Mammary epithelial cell (primary cell): ENCODE results near the gene NDST1.

ENCODE experiments used
- CTCF ChIP-seq, 2 donors: IDR thresholded peaks in 1 of 2; conservative IDR thresholded peaks in 1 of 2; 2 replicates each; pipeline ENCODE4 v1.5.1; 2011 to 2012; ENCODE audit warnings: inconsistent platforms in 2 of 2, low read length in 2 of 2, mild to moderate bottlenecking in 2 of 2, control low read depth in 1 of 2, low read depth in 1 of 2; ENCODE audit not compliant: insufficient read depth in 1 of 2; ENCODE audit errors: extremely low read depth in 1 of 2
- EZH2 ChIP-seq: IDR thresholded peaks from 2 replicates; pipeline ENCODE4 v1.6.1; 2012; ENCODE audit warnings: low read length, inconsistent platforms, borderline replicate concordance

- TF ChIP-seq CTCF (conservative IDR thresholded peaks at IDR 0.05 in 1 of 2, IDR thresholded peaks at IDR 0.05 in 1 of 2; ENCODE audit: extremely low read depth in 1 of 2, insufficient read depth in 1 of 2, low read depth in 1 of 2, low read length in 2 of 2) (no peak), EZH2 (no peak)
Measured at GRCh38 chr5:150550286-150550685, 42.4 kb downstream of the NDST1 start.
